ENCODE measurements around the gene SMARCA2.
A peak's percentile ranks its signal among the peaks of the same experiment; 100 is the strongest.

SMARCA2 gene

GRCh38 chr9:2116073-2116472 is 100.9 kb downstream of the SMARCA2 start:
- FAIRE-seq (peak; percentile 53), DNase-seq (ENCODE audit: insufficient read length, low spot score) (peak; percentile 17)
- TF ChIP-seq POLR2A (IDR thresholded peaks at IDR 0.05; ENCODE audit: low read depth, low read length): no peak

GRCh38 chr9:2117527-2117926 is 102.4 kb downstream of the SMARCA2 start:
- FAIRE-seq (no peak), DNase-seq (ENCODE audit: insufficient read length, low spot score) (no peak)
- no peak for TF ChIP-seq POLR2A (IDR thresholded peaks at IDR 0.05; ENCODE audit: low read depth, low read length)

GRCh38 chr9:2119566-2119965 is 104.4 kb downstream of the SMARCA2 start:
- no peak for FAIRE-seq
- TF ChIP-seq POLR2A (IDR thresholded peaks at IDR 0.05; ENCODE audit: low read depth, low read length): no peak
- DNase-seq (ENCODE audit: insufficient read length, low spot score): no peak

DNA sequence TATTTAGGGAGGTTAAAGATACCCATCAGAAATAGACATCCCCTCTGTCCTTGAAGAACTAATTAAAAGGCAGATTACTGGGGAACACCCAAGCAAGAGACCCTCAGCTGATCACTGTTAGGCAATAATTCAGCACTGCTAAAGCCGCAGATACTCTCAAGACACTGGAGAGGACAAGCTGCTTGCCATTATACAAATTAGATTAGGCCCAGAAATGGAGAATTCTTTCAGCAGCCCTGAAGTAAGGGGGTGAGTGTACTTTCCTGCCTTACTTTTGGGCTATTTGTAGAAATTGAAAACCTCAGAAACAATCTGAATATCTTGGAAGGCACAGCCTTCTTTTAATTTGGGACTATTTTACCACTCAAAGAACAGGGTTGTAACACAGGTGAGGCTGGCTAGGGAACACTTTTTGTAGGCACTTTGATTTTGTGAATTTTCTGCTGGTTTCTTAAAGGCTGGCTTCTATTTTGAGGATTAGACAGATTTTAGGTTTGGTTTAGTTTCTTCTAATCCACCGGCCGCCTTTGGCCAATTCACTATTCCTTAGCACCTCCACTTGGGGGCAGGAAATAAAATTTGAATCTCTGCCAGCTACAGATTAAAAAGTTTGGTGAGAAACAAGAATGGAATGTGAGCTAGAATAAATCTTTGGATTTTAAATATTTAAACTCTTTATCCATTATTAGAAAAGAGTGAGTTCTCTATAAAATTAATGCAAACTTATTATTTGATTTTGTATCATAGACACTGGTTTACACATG is 106.0 kb downstream of the SMARCA2 start:
- TF ChIP-seq POLR2A (IDR thresholded peaks at IDR 0.05; ENCODE audit: low read depth, low read length): no peak

DNA sequence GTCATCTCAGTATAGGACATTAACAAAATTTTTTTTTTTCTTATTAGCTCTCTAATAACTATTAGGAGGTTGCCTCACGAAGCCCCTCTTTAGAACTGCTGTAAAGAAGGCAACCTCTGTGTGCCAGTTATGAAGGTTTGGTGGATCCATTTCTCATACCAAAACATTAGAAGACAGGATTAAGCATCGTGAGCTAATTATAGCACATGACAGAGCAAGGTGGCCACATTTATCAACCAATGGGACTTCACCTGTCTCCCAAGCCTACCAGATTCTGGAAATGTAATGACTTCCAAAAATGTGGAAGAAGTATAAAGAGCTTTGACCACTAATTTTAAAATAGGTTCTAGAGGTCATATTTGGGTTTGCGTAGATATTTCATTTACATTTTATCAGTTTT is 107.2 kb downstream of the SMARCA2 start:
- no peak for DNase-seq (ENCODE audit: insufficient read length, low spot score)
- TF ChIP-seq POLR2A (IDR thresholded peaks at IDR 0.05; ENCODE audit: low read depth, low read length): no peak
- FAIRE-seq: no peak

More for the DNA sequence above, 106.0 kb downstream of the SMARCA2 start:
- DNase-seq (ENCODE audit: insufficient read length, low spot score) (no peak), FAIRE-seq (no peak)

GRCh38 chr9:2125906-2126305 is 110.8 kb downstream of the SMARCA2 start:
- DNase-seq (ENCODE audit: insufficient read length, low spot score): no peak
- FAIRE-seq: no peak
- no peak for TF ChIP-seq POLR2A (IDR thresholded peaks at IDR 0.05; ENCODE audit: low read depth, low read length)

DNA sequence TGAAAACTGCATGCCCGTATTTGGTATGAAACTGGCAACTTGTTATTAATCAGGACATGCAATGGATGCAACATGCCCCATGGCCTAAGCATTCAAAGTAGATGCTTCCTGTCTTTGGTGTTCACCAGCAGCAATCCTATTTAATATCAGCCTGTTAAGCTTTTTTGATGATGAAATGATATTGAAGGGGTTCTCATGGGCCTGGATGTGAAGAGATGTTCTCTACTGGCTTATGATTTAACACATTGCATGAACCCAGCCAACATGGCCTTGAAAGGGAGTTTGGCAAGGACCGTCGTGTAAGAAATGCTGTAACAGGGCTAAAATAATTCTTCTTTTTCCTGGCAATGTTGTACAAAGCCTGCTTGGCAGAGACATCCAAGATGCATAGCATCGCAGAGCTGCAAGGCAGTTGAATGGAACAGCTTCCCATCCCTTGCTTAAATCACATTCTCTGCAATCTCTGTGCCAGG is 111.2 kb downstream of the SMARCA2 start:
- no peak for FAIRE-seq
- DNase-seq (ENCODE audit: insufficient read length, low spot score): no peak
- no peak for TF ChIP-seq POLR2A (IDR thresholded peaks at IDR 0.05; ENCODE audit: low read depth, low read length)

GRCh38 chr9:2127486-2127885 is 112.3 kb downstream of the SMARCA2 start:
- DNase-seq (ENCODE audit: insufficient read length, low spot score) (no peak), FAIRE-seq (no peak)
- no peak for TF ChIP-seq POLR2A (IDR thresholded peaks at IDR 0.05; ENCODE audit: low read depth, low read length)

- FAIRE-seq (no peak), DNase-seq (ENCODE audit: insufficient read length, low spot score) (no peak)
- no peak for TF ChIP-seq POLR2A (IDR thresholded peaks at IDR 0.05; ENCODE audit: low read depth, low read length)
Observed at GRCh38 chr9:2128141-2128540, 113.0 kb downstream of the SMARCA2 start.

GRCh38 chr9:2128618-2129017 is 113.5 kb downstream of the SMARCA2 start:
- no peak for DNase-seq (ENCODE audit: insufficient read length, low spot score)
- FAIRE-seq: no peak

GRCh38 chr9:2130941-2131340 is 115.8 kb downstream of the SMARCA2 start:
- no peak for FAIRE-seq
- TF ChIP-seq POLR2A (IDR thresholded peaks at IDR 0.05; ENCODE audit: low read depth, low read length): no peak
- no peak for DNase-seq (ENCODE audit: insufficient read length, low spot score)

More at GRCh38 chr9:2128618-2129017, 113.5 kb downstream of the SMARCA2 start:
- TF ChIP-seq POLR2A (IDR thresholded peaks at IDR 0.05; ENCODE audit: low read depth, low read length): no peak

- DNase-seq (ENCODE audit: insufficient read length, low spot score) (no peak), FAIRE-seq (no peak)
- TF ChIP-seq POLR2A (IDR thresholded peaks at IDR 0.05; ENCODE audit: low read depth, low read length): no peak
Observed at GRCh38 chr9:2132484-2133082, 117.4 kb downstream of the SMARCA2 start.

GRCh38 chr9:2134391-2134790 is 119.2 kb downstream of the SMARCA2 start:
- DNase-seq (ENCODE audit: insufficient read length, low spot score) (no peak), FAIRE-seq (no peak)
- TF ChIP-seq POLR2A (IDR thresholded peaks at IDR 0.05; ENCODE audit: low read depth, low read length): no peak

DNA sequence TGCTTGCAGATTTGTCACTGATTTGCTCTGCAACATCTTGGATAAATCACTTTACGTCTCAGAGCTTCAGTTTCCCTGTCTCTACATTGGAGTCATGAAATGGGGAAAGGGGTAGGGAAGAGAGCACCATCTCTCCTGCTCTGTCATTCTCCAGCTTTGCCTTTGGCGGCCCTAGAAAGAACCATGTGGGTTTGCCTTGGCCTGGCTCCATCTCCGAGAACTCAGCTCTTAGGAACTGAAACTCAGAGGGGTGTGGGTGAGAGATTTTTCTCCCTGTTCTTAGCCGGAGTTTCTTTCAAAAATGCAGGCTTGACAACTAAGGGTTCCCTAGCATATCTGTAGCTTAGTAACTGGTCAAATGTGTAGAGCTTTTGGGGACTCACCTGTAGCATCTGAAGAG is 123.5 kb downstream of the SMARCA2 start:
- DNase-seq (ENCODE audit: insufficient read length, low spot score): no peak
- no peak for FAIRE-seq
- no peak for TF ChIP-seq POLR2A (IDR thresholded peaks at IDR 0.05; ENCODE audit: low read depth, low read length)
